Astrocyte of the spinal cord (primary cell): ENCODE data around the gene PNPLA2.

ENCODE experiments used
- DNase-seq: peaks from one replicate; pipeline ENCODE4 v3.0.0; 2011; ENCODE audit warnings: low read depth, low spot score
- H3K4me3 ChIP-seq: 2 replicates; pipeline ENCODE4 v1.5.1; 2011; ENCODE audit warnings: low read depth, mild to moderate bottlenecking, low read length, moderate library complexity
- CTCF ChIP-seq: IDR thresholded peaks from 2 replicates; pipeline ENCODE4 v1.5.1; 2012; ENCODE audit warnings: low read depth, mild to moderate bottlenecking, low read length, inconsistent platforms
- in situ Hi-C: cut with HindIII; loops from 2 replicates; pipeline ENCODE4 v1.10.0; 2017; ENCODE audit warnings: low sequenced_read_pairs

Gene PNPLA2

GRCh38 chr11:863023-863909 lies 44.6 kb downstream of the PNPLA2 start:
- no peak for DNase-seq
- in situ Hi-C loops = no loop called here
- no peak for TF ChIP-seq CTCF
- no peak overlapping the region for H3K4me3 ChIP-seq

DNA sequence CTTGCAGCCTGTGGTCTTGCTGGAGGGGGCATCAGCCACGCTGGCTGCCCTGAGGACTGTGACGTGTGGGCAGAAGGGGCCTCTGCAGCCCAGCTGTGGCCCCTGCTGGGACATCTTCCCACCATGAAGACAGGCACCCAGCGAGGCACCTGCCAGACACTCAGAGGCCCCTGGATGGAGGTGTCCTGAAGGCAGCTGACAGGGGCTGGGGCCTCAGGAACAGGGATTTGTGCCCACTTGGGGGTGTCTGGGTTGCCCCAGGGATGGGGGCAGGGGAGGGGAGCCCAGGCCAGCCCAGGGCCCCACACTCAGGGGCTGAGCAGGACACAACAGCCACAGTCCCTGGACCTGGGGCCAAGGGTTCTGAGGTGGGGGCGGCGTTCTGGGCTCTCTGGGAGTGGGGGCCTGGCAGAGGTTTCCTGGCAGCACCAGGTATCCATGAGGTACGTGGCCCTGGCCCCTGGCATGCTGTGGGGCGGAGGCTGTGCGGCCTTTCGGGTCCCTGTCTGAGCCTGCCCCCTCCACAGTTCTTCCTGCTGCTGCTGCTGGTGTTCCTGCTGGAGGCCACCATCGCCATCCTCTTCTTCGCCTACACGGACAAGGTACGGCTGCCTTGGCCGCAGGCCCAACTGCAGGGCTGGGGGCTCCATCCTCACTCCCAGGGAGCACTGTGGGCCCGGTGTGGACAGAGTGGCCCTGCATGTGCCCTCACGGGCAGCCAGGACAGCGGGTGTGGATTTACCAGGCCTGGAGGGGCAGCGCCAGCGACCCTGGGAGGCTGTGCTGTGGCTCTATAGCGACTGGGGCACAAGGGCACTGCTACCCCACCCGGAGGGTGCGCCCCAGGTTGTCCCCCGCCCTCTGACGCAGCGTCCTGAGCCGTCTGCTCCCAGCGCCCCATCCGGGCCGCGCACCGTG lies 45.5 kb downstream of the PNPLA2 start:
- TF ChIP-seq CTCF = no peak
- in situ Hi-C loops = no loop called here

GRCh38 chr11:864898-865297 lies 46.2 kb downstream of the PNPLA2 start:
- H3K4me3 ChIP-seq = no peak overlapping the region
- in situ Hi-C loops = no loop called here
- no peak for TF ChIP-seq CTCF
- no peak for DNase-seq

More for the DNA sequence above, 45.5 kb downstream of the PNPLA2 start:
- no peak overlapping the region for H3K4me3 ChIP-seq
- DNase-seq = no peak

DNA sequence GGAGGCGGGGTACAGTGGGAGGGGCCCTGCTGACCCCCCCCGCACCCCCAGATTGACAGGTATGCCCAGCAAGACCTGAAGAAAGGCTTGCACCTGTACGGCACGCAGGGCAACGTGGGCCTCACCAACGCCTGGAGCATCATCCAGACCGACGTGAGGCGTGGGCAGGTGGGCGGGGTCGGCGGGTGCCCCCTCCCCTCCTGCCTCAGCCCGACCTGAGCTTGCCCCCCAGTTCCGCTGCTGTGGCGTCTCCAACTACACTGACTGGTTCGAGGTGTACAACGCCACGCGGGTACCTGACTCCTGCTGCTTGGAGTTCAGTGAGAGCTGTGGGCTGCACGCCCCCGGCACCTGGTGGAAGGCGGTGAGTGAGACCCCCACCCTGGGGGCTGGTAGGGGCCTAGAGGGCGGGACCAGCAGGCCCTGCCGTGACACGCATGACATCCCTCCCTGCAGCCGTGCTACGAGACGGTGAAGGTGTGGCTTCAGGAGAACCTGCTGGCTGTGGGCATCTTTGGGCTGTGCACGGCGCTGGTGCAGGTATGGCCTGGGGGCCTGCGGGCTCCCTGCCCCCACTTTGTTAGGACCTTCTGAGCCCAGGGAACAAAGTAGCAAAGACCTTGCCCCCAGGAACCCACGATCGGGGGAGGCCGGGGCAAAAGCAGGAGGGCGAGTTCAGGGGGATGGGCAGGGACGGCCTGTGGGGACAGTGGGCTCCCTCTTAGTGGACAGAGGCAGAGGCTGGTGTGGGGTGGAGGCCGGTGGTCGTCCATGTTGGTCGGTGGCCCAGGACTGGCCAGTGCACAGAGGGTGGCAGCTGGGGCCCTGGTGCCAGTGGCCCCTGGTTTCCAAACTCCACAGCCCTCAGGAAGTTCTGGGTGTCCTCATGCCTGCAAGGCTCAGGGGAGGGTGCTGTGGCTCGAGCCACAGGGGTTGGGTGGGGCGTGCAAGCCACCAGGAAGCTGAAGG lies 47.0 kb downstream of the PNPLA2 start:
- no peak for DNase-seq
- H3K4me3 ChIP-seq = no peak overlapping the region
- TF ChIP-seq CTCF = no peak
- in situ Hi-C loops = no loop called here

DNA sequence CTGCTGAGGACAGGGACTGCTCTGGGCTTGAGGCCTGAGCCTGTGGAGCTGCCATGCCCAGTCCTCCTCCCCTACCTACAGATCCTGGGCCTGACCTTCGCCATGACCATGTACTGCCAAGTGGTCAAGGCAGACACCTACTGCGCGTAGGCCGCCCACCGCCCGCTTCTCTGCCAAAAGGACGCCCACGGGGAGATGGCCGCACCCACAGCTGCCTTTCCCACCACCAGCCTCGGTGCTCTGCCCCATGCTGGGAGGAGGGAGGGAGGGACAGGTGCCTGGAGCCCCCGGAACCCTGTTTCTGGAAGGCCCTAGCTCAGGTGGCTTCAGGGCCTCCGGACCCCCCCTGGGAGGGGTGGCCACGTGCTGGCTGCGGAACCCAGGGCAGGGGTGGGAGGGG lies 47.8 kb downstream of the PNPLA2 start:
- no peak for TF ChIP-seq CTCF
- in situ Hi-C loops = no loop called here
- no peak for DNase-seq
- H3K4me3 ChIP-seq = no peak overlapping the region

GRCh38 chr11:867856-868358 lies 49.2 kb downstream of the PNPLA2 start:
- no peak for DNase-seq
- no peak overlapping the region for H3K4me3 ChIP-seq
- no peak for TF ChIP-seq CTCF
- in situ Hi-C loops = no loop called here
